ENCODE data around the gene ZNF526. TPM values are rescaled to one million over a fixed set of nuclear protein-coding genes. Genes with fewer than 3 reads are reported as not detected.

Gene ZNF526
- total RNA-seq, 1 experiment from 2014 or later: 10.7 TPM

GRCh38 chr19:42242512-42243409 lies 22.6 kb downstream of the ZNF526 start, which contains the start of gene GSK3A:
TSS of gene GSK3A (minus strand) at chr19:42242602. CDS start at chr19:42242465, 137 bp downstream.
- peak within 1 kb of the TSS; percentile 70 for H3K4me3 ChIP-seq
- H3K9me3 ChIP-seq (replicated peaks): no peaks in the 10 kb centered on the region
- no peaks in the 10 kb centered on the region; the same call in 1 of the 2 replicates for H3K4me1 ChIP-seq
- peak; percentile 97 to 98 for DNase-seq
- no peaks in the 10 kb centered on the region for H3K27me3 ChIP-seq
- H3K36me3 ChIP-seq: peaks cover 3% of the 10 kb centered on the region; the same call in 1 of the 2 replicates
- peak within 1 kb of the TSS; percentile 36 for H3K27ac ChIP-seq

GRCh38 chr19:42244347-42245220 lies 24.5 kb downstream of the ZNF526 start:
- H3K36me3 ChIP-seq: no peaks in the 10 kb centered on the region
- H3K4me1 ChIP-seq: no peaks in the 10 kb centered on the region; the same call in 1 of the 2 replicates
- H3K27me3 ChIP-seq: no peaks in the 10 kb centered on the region
- H3K27ac ChIP-seq: peak overlapping the region; percentile 22
- no peaks in the 10 kb centered on the region for H3K9me3 ChIP-seq (replicated peaks)
- peak overlapping the region; percentile 70 for H3K4me3 ChIP-seq
- peak; percentile 93 to 96 for DNase-seq

- Histone ChIP-seq H3K4me3 (no peak overlapping the region), H3K27me3 (no peaks in the 10 kb centered on the region), H3K9me3 (replicated peaks) (no peaks in the 10 kb centered on the region), H3K36me3 (peaks cover 6% of the 10 kb centered on the region), H3K27ac (no peak overlapping the region), H3K4me1 (no peaks in the 10 kb centered on the region; the same call in 1 of the 2 replicates)
- no peak for DNase-seq
Measured at GRCh38 chr19:42245231-42245630, 25.1 kb downstream of the ZNF526 start.

GRCh38 chr19:42246143-42246921 lies 26.2 kb downstream of the ZNF526 start:
- Histone ChIP-seq H3K27ac (no peak overlapping the region), H3K9me3 (replicated peaks) (no peaks in the 10 kb centered on the region), H3K27me3 (no peaks in the 10 kb centered on the region), H3K4me1 (no peaks in the 10 kb centered on the region; the same call in 1 of the 2 replicates), H3K4me3 (no peak overlapping the region), H3K36me3 (peaks cover 6% of the 10 kb centered on the region)
- peak; percentile 46 to 57 for DNase-seq

GRCh38 chr19:42246922-42247639 lies 27.0 kb downstream of the ZNF526 start:
- no peaks in the 10 kb centered on the region for H3K9me3 ChIP-seq (replicated peaks)
- H3K4me3 ChIP-seq: no peak overlapping the region
- H3K4me1 ChIP-seq: no peaks in the 10 kb centered on the region
- H3K27ac ChIP-seq: no peak overlapping the region
- H3K36me3 ChIP-seq: peaks cover 6% of the 10 kb centered on the region
- no peak for DNase-seq
- H3K27me3 ChIP-seq: no peaks in the 10 kb centered on the region

GRCh38 chr19:42247640-42248199 lies 27.6 kb downstream of the ZNF526 start:
- Histone ChIP-seq H3K27ac (no peak overlapping the region), H3K4me3 (no peak overlapping the region), H3K36me3 (peaks cover 6% of the 10 kb centered on the region), H3K4me1 (peaks cover 2% of the 10 kb centered on the region; the same call in 1 of the 2 replicates), H3K27me3 (no peaks in the 10 kb centered on the region), H3K9me3 (replicated peaks) (no peaks in the 10 kb centered on the region)
- no peak for DNase-seq

GRCh38 chr19:42248270-42249148 lies 28.4 kb downstream of the ZNF526 start:
- no peak overlapping the region for H3K27ac ChIP-seq
- peaks cover 2% of the 10 kb centered on the region; the same call in 1 of the 2 replicates for H3K4me1 ChIP-seq
- H3K9me3 ChIP-seq (replicated peaks): no peaks in the 10 kb centered on the region
- peaks cover 6% of the 10 kb centered on the region for H3K36me3 ChIP-seq
- H3K27me3 ChIP-seq: no peaks in the 10 kb centered on the region
- no peak for DNase-seq
- no peak overlapping the region for H3K4me3 ChIP-seq

GRCh38 chr19:42249149-42249750 lies 29.1 kb downstream of the ZNF526 start:
- peaks cover 6% of the 10 kb centered on the region for H3K36me3 ChIP-seq

GRCh38 chr19:42249769-42250168 lies 29.7 kb downstream of the ZNF526 start:
- Histone ChIP-seq H3K36me3 (peaks cover 6% of the 10 kb centered on the region), H3K27me3 (no peaks in the 10 kb centered on the region), H3K4me3 (no peak overlapping the region), H3K27ac (no peak overlapping the region), H3K4me1 (peaks cover 2% of the 10 kb centered on the region; the same call in 1 of the 2 replicates), H3K9me3 (replicated peaks) (no peaks in the 10 kb centered on the region)
- DNase-seq: no peak

More at GRCh38 chr19:42249149-42249750, 29.1 kb downstream of the ZNF526 start:
- Histone ChIP-seq H3K4me1 (peaks cover 2% of the 10 kb centered on the region; the same call in 1 of the 2 replicates), H3K4me3 (no peak overlapping the region), H3K27me3 (no peaks in the 10 kb centered on the region), H3K9me3 (replicated peaks) (no peaks in the 10 kb centered on the region), H3K27ac (no peak overlapping the region)
- DNase-seq: no peak

- peaks cover 6% of the 10 kb centered on the region for H3K36me3 ChIP-seq
Measured at GRCh38 chr19:42250183-42250665, 30.1 kb downstream of the ZNF526 start.

GRCh38 chr19:42250666-42251531 lies 30.8 kb downstream of the ZNF526 start:
- Histone ChIP-seq H3K4me1 (peaks cover 2% of the 10 kb centered on the region; the same call in 1 of the 2 replicates), H3K27me3 (no peaks in the 10 kb centered on the region), H3K36me3 (peaks cover 6% of the 10 kb centered on the region), H3K4me3 (no peak overlapping the region), H3K27ac (no peak overlapping the region), H3K9me3 (replicated peaks) (no peaks in the 10 kb centered on the region)
- no peak for DNase-seq

More at GRCh38 chr19:42250183-42250665, 30.1 kb downstream of the ZNF526 start:
- DNase-seq: no peak
- Histone ChIP-seq H3K27me3 (no peaks in the 10 kb centered on the region), H3K4me1 (peaks cover 2% of the 10 kb centered on the region; the same call in 1 of the 2 replicates), H3K9me3 (replicated peaks) (no peaks in the 10 kb centered on the region), H3K27ac (no peak overlapping the region), H3K4me3 (no peak overlapping the region)

All from SJCRH30 (cell line).